ENCODE data around the gene RPN1. TPM values are rescaled to one million over a fixed set of nuclear protein-coding genes. Genes with fewer than 3 reads are reported as not detected.
A peak's percentile ranks its signal among the peaks of the same experiment; 100 is the strongest.

RPN1 gene
- 209 to 293 TPM (median 213 TPM) in 3 replicates for total RNA-seq
- long read RNA-seq, transcript RPN1-201 (10 exons, 2,314 nt) = major isoform, 435 of 475 reads
- long read RNA-seq, partial matches to known transcripts = 26 of 475 reads
- long read RNA-seq, other reads (novel, unspliced or antisense) = 14 of 475 reads

GRCh38 chr3:128650096-128651050 lies at the start of gene RPN1:
Gene RPN1 (minus strand): TSS chr3:128650818. CDS start chr3:128650800, 18 bp downstream.
- H3K4me3 Mint-ChIP-seq (ENCODE audit: unreplicated experiment) = peak within 1 kb of the TSS; percentile 82
- peak; percentile 97 for DNase-seq (ENCODE audit: low spot score)
- TF ChIP-seq, protein P1, sequence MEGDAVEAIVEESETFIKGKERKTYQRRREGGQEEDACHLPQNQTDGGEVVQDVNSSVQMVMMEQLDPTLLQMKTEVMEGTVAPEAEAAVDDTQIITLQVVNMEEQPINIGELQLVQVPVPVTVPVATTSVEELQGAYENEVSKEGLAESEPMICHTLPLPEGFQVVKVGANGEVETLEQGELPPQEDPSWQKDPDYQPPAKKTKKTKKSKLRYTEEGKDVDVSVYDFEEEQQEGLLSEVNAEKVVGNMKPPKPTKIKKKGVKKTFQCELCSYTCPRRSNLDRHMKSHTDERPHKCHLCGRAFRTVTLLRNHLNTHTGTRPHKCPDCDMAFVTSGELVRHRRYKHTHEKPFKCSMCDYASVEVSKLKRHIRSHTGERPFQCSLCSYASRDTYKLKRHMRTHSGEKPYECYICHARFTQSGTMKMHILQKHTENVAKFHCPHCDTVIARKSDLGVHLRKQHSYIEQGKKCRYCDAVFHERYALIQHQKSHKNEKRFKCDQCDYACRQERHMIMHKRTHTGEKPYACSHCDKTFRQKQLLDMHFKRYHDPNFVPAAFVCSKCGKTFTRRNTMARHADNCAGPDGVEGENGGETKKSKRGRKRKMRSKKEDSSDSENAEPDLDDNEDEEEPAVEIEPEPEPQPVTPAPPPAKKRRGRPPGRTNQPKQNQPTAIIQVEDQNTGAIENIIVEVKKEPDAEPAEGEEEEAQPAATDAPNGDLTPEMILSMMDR (IDR thresholded peaks at IDR 0.05) = peak; percentile 26
- no peaks in the 10 kb centered on the region for H3K9me3 Mint-ChIP-seq (ENCODE audit: low read depth)
- no peaks in the 10 kb centered on the region for H3K36me3 Mint-ChIP-seq (ENCODE audit: low read depth)
- peak within 1 kb of the TSS; percentile 93 for H3K27ac Mint-ChIP-seq (ENCODE audit: unreplicated experiment)
- peaks cover 26% of the 10 kb centered on the region for H3K4me1 Mint-ChIP-seq (ENCODE audit: low read depth)
- no peaks in the 10 kb centered on the region for H3K27me3 Mint-ChIP-seq (ENCODE audit: low read depth)

GRCh38 chr3:128698211-128699047 lies 47.8 kb upstream of the RPN1 start:
- peak overlapping the region; percentile 68 for H3K4me3 Mint-ChIP-seq (ENCODE audit: unreplicated experiment)
- no peak for DNase-seq (ENCODE audit: low spot score)

DNA sequence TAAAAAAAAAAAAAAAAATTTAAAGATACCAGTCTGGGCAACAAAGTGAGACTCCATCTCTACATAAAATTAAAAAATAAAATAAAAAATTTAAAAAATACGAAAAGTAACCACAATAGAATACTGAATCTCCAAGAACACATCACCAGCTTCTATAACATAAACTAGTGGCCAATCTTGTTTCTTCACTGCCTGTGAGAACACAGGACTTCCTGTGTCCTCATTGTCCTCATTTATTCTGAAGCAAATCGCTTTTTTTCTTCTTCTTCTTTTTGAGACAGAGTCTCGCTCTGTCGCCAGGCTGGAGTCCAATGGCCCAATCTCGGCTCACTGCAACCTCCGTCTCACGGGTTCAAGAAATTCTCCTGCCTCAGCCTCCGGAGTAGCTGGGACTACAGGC lies 46.7 kb upstream of the RPN1 start:
- H3K36me3 Mint-ChIP-seq (ENCODE audit: low read depth) = no peaks in the 10 kb centered on the region
- H3K4me3 Mint-ChIP-seq (ENCODE audit: unreplicated experiment) = peak overlapping the region; percentile 25
- no peak for DNase-seq (ENCODE audit: low spot score)
- TF ChIP-seq, protein P1 (IDR thresholded peaks at IDR 0.05) = no peak
- H3K27me3 Mint-ChIP-seq (ENCODE audit: low read depth) = no peaks in the 10 kb centered on the region
- no peaks in the 10 kb centered on the region for H3K9me3 Mint-ChIP-seq (ENCODE audit: low read depth)
- peaks cover 2% of the 10 kb centered on the region for H3K4me1 Mint-ChIP-seq (ENCODE audit: low read depth)
- H3K27ac Mint-ChIP-seq (ENCODE audit: unreplicated experiment) = no peak overlapping the region

More at GRCh38 chr3:128698211-128699047, 47.8 kb upstream of the RPN1 start:
- no peaks in the 10 kb centered on the region for H3K36me3 Mint-ChIP-seq (ENCODE audit: low read depth)
- TF ChIP-seq, protein P1 (IDR thresholded peaks at IDR 0.05) = no peak
- peaks cover 2% of the 10 kb centered on the region for H3K4me1 Mint-ChIP-seq (ENCODE audit: low read depth)
- peak overlapping the region; percentile 45 for H3K27ac Mint-ChIP-seq (ENCODE audit: unreplicated experiment)
- no peaks in the 10 kb centered on the region for H3K9me3 Mint-ChIP-seq (ENCODE audit: low read depth)
- no peaks in the 10 kb centered on the region for H3K27me3 Mint-ChIP-seq (ENCODE audit: low read depth)

- TF ChIP-seq, protein P1 (IDR thresholded peaks at IDR 0.05) = no peak
- no peak for DNase-seq (ENCODE audit: low spot score)
- Mint-ChIP-seq H3K36me3 (ENCODE audit: low read depth) (no peaks in the 10 kb centered on the region), H3K4me3 (ENCODE audit: unreplicated experiment) (no peak overlapping the region), H3K4me1 (ENCODE audit: low read depth) (peaks cover 2% of the 10 kb centered on the region), H3K27ac (ENCODE audit: unreplicated experiment) (no peak overlapping the region), H3K27me3 (ENCODE audit: low read depth) (no peaks in the 10 kb centered on the region), H3K9me3 (ENCODE audit: low read depth) (no peaks in the 10 kb centered on the region)
Observed at GRCh38 chr3:128693696-128694095, 43.1 kb upstream of the RPN1 start.

GRCh38 chr3:128689060-128689459 lies 38.4 kb upstream of the RPN1 start:
- no peak overlapping the region for H3K27ac Mint-ChIP-seq (ENCODE audit: unreplicated experiment)
- H3K9me3 Mint-ChIP-seq (ENCODE audit: low read depth) = no peaks in the 10 kb centered on the region
- no peaks in the 10 kb centered on the region for H3K36me3 Mint-ChIP-seq (ENCODE audit: low read depth)
- H3K4me3 Mint-ChIP-seq (ENCODE audit: unreplicated experiment) = no peak overlapping the region
- no peaks in the 10 kb centered on the region for H3K4me1 Mint-ChIP-seq (ENCODE audit: low read depth)
- TF ChIP-seq, protein P1 (IDR thresholded peaks at IDR 0.05) = no peak
- H3K27me3 Mint-ChIP-seq (ENCODE audit: low read depth) = no peaks in the 10 kb centered on the region
- DNase-seq (ENCODE audit: low spot score) = no peak
